OCI-LY7 (cell line): Measurements from ENCODE around the gene GJC1.

ENCODE experiments used
- CTCF ChIP-seq: fragments of 200-600 bp; sonication (generic); conservative IDR thresholded peaks from 2 replicates; pipeline ENCODE4 v1.5.1; 2014; ENCODE audit warnings: mild to moderate bottlenecking, antibody characterized with exemption, low read length, moderate library complexity, mixed read lengths
- EZH2phosphoT487 ChIP-seq: fragments of 200-600 bp; sonication (generic); IDR thresholded peaks from 2 replicates; pipeline ENCODE4 v1.6.1; 2018; ENCODE audit warnings: low read depth, borderline replicate concordance, mild to moderate bottlenecking, mixed run types, antibody characterized with exemption, low read length, moderate library complexity, mixed read lengths

- TF ChIP-seq CTCF, result no peak
- no peak for TF ChIP-seq EZH2phosphoT487
These were observed 59.7 kb downstream of the GJC1 start for GRCh38 chr17:44770166-44770925.
